ENCODE measurements around the gene AGTR1. TPM values are rescaled to one million over a fixed set of nuclear protein-coding genes. Genes with fewer than 3 reads are reported as not detected.
"Not testable (repeated sequence)": the region's sequence is repeated elsewhere in the genome, so short reads cannot be mapped to it uniquely, and the experiment has no call there.

AGTR1 gene
- total RNA-seq, 3 donors from 2014 or later = not detected

- DNase-seq (no peak), ATAC-seq (no peak)
- Mint-ChIP-seq H3K27me3 (ENCODE audit: low read depth) (no peaks in the 10 kb centered on the region), H3K9me3 (no peaks in the 10 kb centered on the region), H3K4me1 (ENCODE audit: low read depth) (no peaks in the 10 kb centered on the region), H3K4me3 (no peak overlapping the region), H3K36me3 (ENCODE audit: insufficient read depth) (no peaks in the 10 kb centered on the region)
These were observed 61.7 kb downstream of the AGTR1 start for GRCh38 chr3:148759430-148759829.

GRCh38 chr3:148763156-148763680 lies 65.5 kb downstream of the AGTR1 start:
- Mint-ChIP-seq H3K4me1 (ENCODE audit: low read depth) (no peaks in the 10 kb centered on the region), H3K27me3 (ENCODE audit: low read depth) (no peaks in the 10 kb centered on the region), H3K4me3 (no peak overlapping the region), H3K36me3 (ENCODE audit: insufficient read depth) (no peaks in the 10 kb centered on the region), H3K9me3 (no peaks in the 10 kb centered on the region)
- DNase-seq = no peak
- ATAC-seq = no peak

DNA sequence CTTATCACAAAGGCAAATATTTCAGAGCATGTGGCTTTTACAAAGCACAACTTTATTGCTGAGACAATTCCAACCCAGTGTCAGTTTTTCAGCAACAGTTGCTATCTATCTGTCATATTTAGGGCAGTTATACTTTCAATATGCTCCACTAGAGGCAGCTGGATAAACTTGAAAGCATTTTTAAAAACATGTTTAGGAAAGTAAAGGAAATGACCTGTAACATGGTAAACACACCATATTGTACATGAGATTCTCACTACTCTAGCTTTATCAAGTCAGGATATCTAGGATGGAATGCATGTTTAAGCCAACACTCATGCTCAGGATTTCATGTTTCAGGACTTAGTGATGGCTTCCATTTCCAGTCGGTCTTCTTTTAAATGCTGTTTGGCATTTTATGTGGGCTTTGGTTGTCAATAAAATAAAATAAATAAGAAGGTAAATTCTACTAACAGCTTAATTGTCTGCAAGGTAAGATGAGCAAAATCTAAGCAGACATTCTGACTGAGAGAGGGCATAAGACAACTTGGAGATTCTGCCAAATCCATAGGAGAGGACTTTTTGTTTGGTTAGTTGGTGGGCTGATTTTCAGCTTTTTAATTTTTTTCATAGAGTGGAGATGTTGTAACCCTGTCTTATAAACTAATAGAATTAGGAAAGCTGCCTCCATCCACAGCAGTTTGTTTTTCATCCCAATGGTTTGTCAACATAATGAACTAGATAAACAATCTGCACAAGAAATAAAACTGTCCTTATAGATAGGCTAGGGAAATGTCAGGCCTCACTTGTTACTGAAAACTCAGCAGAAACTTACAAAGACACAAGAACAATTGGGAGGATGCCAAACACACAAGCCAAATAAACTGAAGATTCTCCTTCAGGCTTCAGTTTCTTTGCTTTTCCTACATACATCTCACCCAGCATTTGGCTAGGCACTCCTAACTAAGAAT lies 66.6 kb downstream of the AGTR1 start:
- no peak overlapping the region for H3K4me3 Mint-ChIP-seq
- ATAC-seq (no peak), DNase-seq (no peak)
- no peaks in the 10 kb centered on the region for H3K27me3 Mint-ChIP-seq (ENCODE audit: low read depth)
- no peaks in the 10 kb centered on the region for H3K36me3 Mint-ChIP-seq (ENCODE audit: insufficient read depth)
- peaks cover 6% of the 10 kb centered on the region for H3K9me3 Mint-ChIP-seq
- H3K4me1 Mint-ChIP-seq (ENCODE audit: low read depth) = no peaks in the 10 kb centered on the region

DNA sequence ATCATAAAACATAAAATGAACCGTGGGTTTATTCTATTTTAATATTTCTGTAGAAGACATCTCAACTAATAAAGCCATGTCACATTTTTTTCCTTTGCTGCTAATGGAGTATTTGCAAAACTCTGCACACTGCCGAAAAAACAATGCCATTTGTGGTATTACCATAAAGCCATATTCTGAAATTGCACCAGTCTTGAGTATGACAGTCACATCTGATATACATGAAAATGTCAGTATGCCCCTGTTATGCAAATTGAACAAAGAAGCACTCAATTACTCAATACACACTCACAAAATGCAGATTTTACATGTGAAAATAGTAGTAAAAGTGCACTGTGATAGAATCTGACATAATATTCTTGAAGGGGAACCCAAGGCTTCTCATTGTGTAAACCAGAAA lies 74.7 kb downstream of the AGTR1 start:
- ATAC-seq = no peak
- H3K36me3 Mint-ChIP-seq (ENCODE audit: insufficient read depth) = no peaks in the 10 kb centered on the region
- no peaks in the 10 kb centered on the region for H3K4me1 Mint-ChIP-seq (ENCODE audit: low read depth)
- H3K9me3 Mint-ChIP-seq = peaks cover 13% of the 10 kb centered on the region
- H3K4me3 Mint-ChIP-seq = no peak overlapping the region
- no peaks in the 10 kb centered on the region for H3K27me3 Mint-ChIP-seq (ENCODE audit: low read depth)
- DNase-seq = no peak

DNA sequence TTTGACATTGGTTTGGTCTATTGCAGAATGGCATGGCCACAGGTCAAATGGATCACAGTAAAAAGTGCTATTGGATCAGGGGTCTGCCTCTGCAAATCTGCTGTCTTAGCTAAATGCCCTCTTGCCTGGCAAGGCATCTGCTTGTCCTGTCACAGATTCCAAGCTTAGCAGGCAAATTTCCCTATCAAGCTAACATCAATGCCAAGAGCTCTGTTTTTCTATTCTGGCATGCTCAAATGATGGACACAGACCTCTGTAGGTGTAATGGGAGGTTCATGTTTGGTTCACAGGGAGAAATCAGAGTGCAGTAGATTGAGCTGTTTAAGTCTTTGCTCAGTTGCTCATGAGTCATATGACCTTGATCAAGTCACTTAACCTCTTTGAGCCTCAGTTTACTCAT lies 75.1 kb downstream of the AGTR1 start:
- H3K27me3 Mint-ChIP-seq (ENCODE audit: low read depth) = no peaks in the 10 kb centered on the region
- ATAC-seq = no peak
- peaks cover 13% of the 10 kb centered on the region for H3K9me3 Mint-ChIP-seq
- no peak for DNase-seq
- no peaks in the 10 kb centered on the region for H3K4me1 Mint-ChIP-seq (ENCODE audit: low read depth)
- no peak overlapping the region for H3K4me3 Mint-ChIP-seq
- no peaks in the 10 kb centered on the region for H3K36me3 Mint-ChIP-seq (ENCODE audit: insufficient read depth)

- no peak overlapping the region for H3K4me3 Mint-ChIP-seq
- H3K27me3 Mint-ChIP-seq (ENCODE audit: low read depth) = no peaks in the 10 kb centered on the region
- no peaks in the 10 kb centered on the region for H3K36me3 Mint-ChIP-seq (ENCODE audit: insufficient read depth)
- no peaks in the 10 kb centered on the region for H3K4me1 Mint-ChIP-seq (ENCODE audit: low read depth)
- no peak for ATAC-seq
- no peak for DNase-seq
- peaks cover 12% of the 10 kb centered on the region for H3K9me3 Mint-ChIP-seq
These were observed 76.1 kb downstream of the AGTR1 start for GRCh38 chr3:148773805-148774204.

DNA sequence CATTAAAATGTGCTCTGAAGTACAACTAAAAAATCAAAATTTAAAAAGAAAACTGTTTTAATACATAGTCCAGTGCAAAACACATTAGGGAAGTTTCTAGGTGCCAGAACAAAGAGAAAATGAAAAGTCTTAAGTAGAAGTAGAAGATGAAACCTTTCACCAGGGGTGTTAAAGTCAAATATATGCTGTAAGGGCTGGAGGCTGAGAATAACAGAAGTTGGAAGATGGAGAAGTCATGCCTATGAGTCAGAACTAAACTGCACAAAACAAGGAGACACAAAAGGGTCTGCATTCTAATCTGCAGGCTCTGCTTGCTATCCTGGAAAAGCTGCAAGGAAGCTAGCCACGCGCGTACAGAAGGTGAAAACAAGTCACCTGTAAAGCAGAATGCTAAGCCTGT lies 81.2 kb downstream of the AGTR1 start:
- Mint-ChIP-seq H3K36me3 (ENCODE audit: insufficient read depth) (no peaks in the 10 kb centered on the region), H3K4me1 (ENCODE audit: low read depth) (no peaks in the 10 kb centered on the region)
- no peak for ATAC-seq

GRCh38 chr3:148785026-148785425 lies 87.3 kb downstream of the AGTR1 start:
- H3K27me3 Mint-ChIP-seq (ENCODE audit: low read depth); H3K36me3 Mint-ChIP-seq (ENCODE audit: insufficient read depth); DNase-seq; H3K4me3 Mint-ChIP-seq; ATAC-seq; H3K4me1 Mint-ChIP-seq (ENCODE audit: low read depth); H3K9me3 Mint-ChIP-seq: not testable (repeated sequence)

More for the DNA sequence above, 81.2 kb downstream of the AGTR1 start:
- Mint-ChIP-seq H3K27me3 (ENCODE audit: low read depth) (no peaks in the 10 kb centered on the region), H3K9me3 (no peaks in the 10 kb centered on the region), H3K4me3 (no peak overlapping the region)
- DNase-seq = no peak

- H3K36me3 Mint-ChIP-seq (ENCODE audit: insufficient read depth); H3K27me3 Mint-ChIP-seq (ENCODE audit: low read depth); H3K4me3 Mint-ChIP-seq; DNase-seq; H3K4me1 Mint-ChIP-seq (ENCODE audit: low read depth); H3K9me3 Mint-ChIP-seq; ATAC-seq: not testable (repeated sequence)
These were observed 88.5 kb downstream of the AGTR1 start for GRCh38 chr3:148786159-148786558.

DNA sequence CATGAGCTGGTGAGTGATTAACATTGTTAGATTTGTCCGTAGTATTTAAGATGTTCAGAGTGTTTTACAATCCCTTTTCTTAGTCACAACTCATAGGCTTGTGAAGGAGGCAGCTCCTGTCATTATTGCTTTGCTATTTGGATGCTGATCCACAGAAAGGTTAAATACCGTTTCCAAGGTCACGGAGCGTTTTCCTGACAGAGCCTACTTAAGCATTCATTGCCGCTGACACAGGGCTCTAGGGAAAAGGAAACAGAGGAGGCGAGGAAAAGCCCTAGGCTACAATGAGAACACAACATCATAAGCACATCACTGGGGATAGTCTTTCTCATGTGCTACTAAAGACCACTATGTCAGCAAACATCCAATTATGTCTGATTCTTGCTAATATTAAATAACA lies 91.4 kb downstream of the AGTR1 start:
- ATAC-seq (no peak), DNase-seq (no peak)
- Mint-ChIP-seq H3K27me3 (ENCODE audit: low read depth) (peaks cover 1% of the 10 kb centered on the region), H3K4me3 (no peak overlapping the region), H3K9me3 (no peaks in the 10 kb centered on the region), H3K36me3 (ENCODE audit: insufficient read depth) (no peaks in the 10 kb centered on the region), H3K4me1 (ENCODE audit: low read depth) (no peaks in the 10 kb centered on the region)

DNA sequence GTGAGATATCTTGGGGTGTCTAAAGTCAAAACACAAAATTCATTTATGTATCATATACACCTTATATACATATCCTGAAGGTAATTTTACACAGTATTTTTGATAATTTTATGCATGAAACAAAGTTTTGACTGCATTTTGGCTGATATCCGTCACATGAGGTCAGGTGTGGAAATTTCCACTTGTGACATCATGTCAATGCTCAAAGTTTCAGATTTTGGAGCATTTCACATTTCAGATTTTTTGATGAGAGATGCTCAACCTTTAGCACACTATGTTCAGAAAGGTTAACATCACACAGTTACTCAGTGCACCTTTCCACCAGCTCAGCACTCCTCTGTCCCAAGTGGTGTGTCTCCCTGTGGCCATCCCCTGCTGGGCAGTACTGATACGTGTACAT lies 92.2 kb downstream of the AGTR1 start:
- H3K9me3 Mint-ChIP-seq = no peaks in the 10 kb centered on the region
- H3K4me1 Mint-ChIP-seq (ENCODE audit: low read depth) = no peaks in the 10 kb centered on the region
- H3K4me3 Mint-ChIP-seq = no peak overlapping the region
- DNase-seq (no peak), ATAC-seq (no peak)
- H3K36me3 Mint-ChIP-seq (ENCODE audit: insufficient read depth) = no peaks in the 10 kb centered on the region
- peaks cover 1% of the 10 kb centered on the region for H3K27me3 Mint-ChIP-seq (ENCODE audit: low read depth)

DNA sequence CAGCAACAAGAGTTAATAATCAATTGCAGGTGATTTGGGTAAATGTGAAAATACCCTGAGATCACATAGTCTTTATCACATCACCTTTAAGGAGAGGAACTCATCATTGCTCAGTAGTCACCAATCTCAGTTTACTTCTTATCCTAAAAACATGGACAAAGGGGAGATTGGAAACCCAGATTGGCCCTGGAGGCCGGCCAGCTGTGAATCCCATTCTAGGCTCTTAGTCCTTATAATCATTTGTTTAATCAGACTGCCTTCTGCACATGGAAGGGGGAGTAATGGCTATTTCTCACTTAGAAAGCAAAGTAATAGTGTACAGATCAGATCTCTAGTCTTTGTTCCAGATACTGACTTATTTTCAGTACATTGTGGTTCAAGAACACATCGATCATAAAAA lies 92.7 kb downstream of the AGTR1 start:
- H3K27me3 Mint-ChIP-seq (ENCODE audit: low read depth) = peaks cover 1% of the 10 kb centered on the region
- H3K4me1 Mint-ChIP-seq (ENCODE audit: low read depth) = no peaks in the 10 kb centered on the region
- ATAC-seq = no peak
- no peaks in the 10 kb centered on the region for H3K36me3 Mint-ChIP-seq (ENCODE audit: insufficient read depth)
- no peak overlapping the region for H3K4me3 Mint-ChIP-seq
- H3K9me3 Mint-ChIP-seq = no peaks in the 10 kb centered on the region
- no peak for DNase-seq

- ATAC-seq (no peak), DNase-seq (no peak)
- no peaks in the 10 kb centered on the region for H3K36me3 Mint-ChIP-seq (ENCODE audit: insufficient read depth)
- H3K4me1 Mint-ChIP-seq (ENCODE audit: low read depth) = no peaks in the 10 kb centered on the region
- peaks cover 1% of the 10 kb centered on the region for H3K27me3 Mint-ChIP-seq (ENCODE audit: low read depth)
- H3K9me3 Mint-ChIP-seq = no peaks in the 10 kb centered on the region
- no peak overlapping the region for H3K4me3 Mint-ChIP-seq
These were observed 93.4 kb downstream of the AGTR1 start for GRCh38 chr3:148790851-148791735.

- Mint-ChIP-seq H3K36me3 (ENCODE audit: insufficient read depth) (no peaks in the 10 kb centered on the region), H3K4me3 (no peak overlapping the region), H3K9me3 (no peaks in the 10 kb centered on the region), H3K27me3 (ENCODE audit: low read depth) (no peaks in the 10 kb centered on the region), H3K4me1 (ENCODE audit: low read depth) (no peaks in the 10 kb centered on the region)
- DNase-seq (no peak), ATAC-seq (no peak)
These were observed 94.2 kb downstream of the AGTR1 start for GRCh38 chr3:148791920-148792319.

Measured in activated T-cell treated with anti-CD3 and anti-CD28 coated beads, Interleukin-2, amount 50 U/mL, for 4 hours (primary cell).